Sigmoid colon (tissue), 3 donors: ENCODE results near the gene OR5L1.

Experiments used
- POLR2A ChIP-seq, 2 donors: fragments of 450-650 bp; IDR thresholded peaks; one replicate each; pipeline ENCODE4 v1.6.1; 2016; ENCODE audit warnings: antibody characterized with exemption in 2 of 2, mild to moderate bottlenecking in 2 of 2, moderate library complexity in 2 of 2
- TF ChIP-seq, protein P1 (sequence below), 4 experiments: fragments of 450-650 bp in 3 of 4; fragments of 200-600 bp in 1 of 4; IDR thresholded peaks; one replicate each; pipeline ENCODE4 v1.5.1; 2016 to 2019; ENCODE audit warnings: antibody characterized with exemption in 4 of 4, mild to moderate bottlenecking in 3 of 4, moderate library complexity in 2 of 4

DNA sequence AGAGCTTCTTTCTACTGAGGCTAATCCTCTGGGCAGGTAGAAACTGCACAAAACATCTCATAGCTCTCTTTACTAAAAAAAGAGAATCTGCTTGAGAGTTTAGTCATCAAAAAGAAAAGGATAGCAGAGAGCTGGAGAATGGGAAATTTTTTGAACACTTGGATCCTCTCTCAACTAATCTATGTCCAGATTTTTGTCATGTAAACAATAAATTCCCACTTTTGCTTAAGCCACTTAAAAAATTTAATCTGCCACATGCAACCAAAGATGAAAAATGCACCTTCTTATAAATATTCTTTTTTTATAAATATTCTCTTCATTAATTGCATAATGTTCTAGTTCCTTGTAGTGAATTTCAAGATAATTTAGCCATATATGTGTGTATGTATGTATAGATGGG, 37.9 kb downstream of the OR5L1 start:
- TF ChIP-seq, protein P1, sequence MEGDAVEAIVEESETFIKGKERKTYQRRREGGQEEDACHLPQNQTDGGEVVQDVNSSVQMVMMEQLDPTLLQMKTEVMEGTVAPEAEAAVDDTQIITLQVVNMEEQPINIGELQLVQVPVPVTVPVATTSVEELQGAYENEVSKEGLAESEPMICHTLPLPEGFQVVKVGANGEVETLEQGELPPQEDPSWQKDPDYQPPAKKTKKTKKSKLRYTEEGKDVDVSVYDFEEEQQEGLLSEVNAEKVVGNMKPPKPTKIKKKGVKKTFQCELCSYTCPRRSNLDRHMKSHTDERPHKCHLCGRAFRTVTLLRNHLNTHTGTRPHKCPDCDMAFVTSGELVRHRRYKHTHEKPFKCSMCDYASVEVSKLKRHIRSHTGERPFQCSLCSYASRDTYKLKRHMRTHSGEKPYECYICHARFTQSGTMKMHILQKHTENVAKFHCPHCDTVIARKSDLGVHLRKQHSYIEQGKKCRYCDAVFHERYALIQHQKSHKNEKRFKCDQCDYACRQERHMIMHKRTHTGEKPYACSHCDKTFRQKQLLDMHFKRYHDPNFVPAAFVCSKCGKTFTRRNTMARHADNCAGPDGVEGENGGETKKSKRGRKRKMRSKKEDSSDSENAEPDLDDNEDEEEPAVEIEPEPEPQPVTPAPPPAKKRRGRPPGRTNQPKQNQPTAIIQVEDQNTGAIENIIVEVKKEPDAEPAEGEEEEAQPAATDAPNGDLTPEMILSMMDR (IDR thresholded peaks at IDR 0.05), result no peak
- TF ChIP-seq POLR2A (IDR thresholded peaks at IDR 0.05), result no peak
